ENCODE data around the gene CNOT9. TPM values are rescaled to one million over a fixed set of nuclear protein-coding genes. Genes with fewer than 3 reads are reported as not detected.

Gene CNOT9
- total RNA-seq, 1 donor from 2014 or later, result 35.6 TPM

DNA sequence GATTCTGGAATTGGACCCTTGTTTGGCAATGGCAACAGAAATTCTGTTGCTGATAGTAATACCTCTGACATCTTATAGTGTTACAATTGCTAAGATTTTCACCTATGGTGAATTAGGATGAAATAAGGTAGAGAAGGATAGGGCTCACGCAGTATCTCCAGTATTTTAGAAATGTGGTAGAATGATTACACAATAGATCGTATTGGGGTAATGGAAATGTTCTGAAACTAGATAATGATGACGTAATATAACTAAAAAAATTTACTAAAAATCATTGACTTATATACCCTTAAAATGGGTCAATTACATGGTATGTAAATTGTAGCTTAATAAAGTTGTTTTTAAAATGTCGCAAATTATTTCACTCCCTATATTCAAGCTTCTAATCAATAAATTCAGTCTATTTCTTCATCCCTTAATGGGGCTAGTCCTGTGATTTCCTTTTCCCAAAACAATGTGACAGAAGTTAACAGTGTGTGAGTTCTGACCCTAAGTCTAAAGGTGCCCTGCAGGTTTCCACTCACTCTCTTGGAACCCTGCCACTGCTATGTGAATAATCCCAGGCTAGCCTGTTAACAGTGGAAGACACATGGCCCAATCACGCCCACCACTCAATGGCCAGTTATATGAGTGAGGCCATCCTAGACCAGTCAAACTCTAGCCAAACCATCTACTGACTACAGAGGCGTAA is 31.7 kb upstream of the CNOT9 start:
- Mint-ChIP-seq H3K36me3 (ENCODE audit: low read depth, unreplicated experiment) (peaks cover 4% of the 10 kb centered on the region), H3K4me1 (ENCODE audit: low read depth, unreplicated experiment) (no peaks in the 10 kb centered on the region), H3K27ac (ENCODE audit: unreplicated experiment) (no peak overlapping the region), H3K27me3 (ENCODE audit: low read depth, unreplicated experiment) (no peaks in the 10 kb centered on the region), H3K9me3 (ENCODE audit: unreplicated experiment) (no peaks in the 10 kb centered on the region), H3K4me3 (ENCODE audit: unreplicated experiment) (no peak overlapping the region)
- Histone ChIP-seq H3K9ac (ENCODE audit: low read length) (no peak overlapping the region), H3K79me2 (ENCODE audit: insufficient read depth, low read length) (no peaks in the 10 kb centered on the region), H3K9me3 (ENCODE audit: insufficient read depth, low read depth, low read length) (no peaks in the 10 kb centered on the region), H3K4me1 (ENCODE audit: insufficient read depth, low read length) (no peaks in the 10 kb centered on the region), H2AFZ (ENCODE audit: low read depth, low read length) (no peak overlapping the region), H3K27ac (ENCODE audit: low read depth, low read length) (no peak overlapping the region), H3K4me2 (ENCODE audit: low read length) (no peak overlapping the region), H3K4me3 (ENCODE audit: insufficient read depth, low read depth, low read length) (no peak overlapping the region), H3K27me3 (ENCODE audit: insufficient read depth, low read length) (no peaks in the 10 kb centered on the region), H3K36me3 (ENCODE audit: insufficient read depth, low read length) (peaks cover 19% of the 10 kb centered on the region), H4K20me1 (ENCODE audit: insufficient read depth, low read length) (no peaks in the 10 kb centered on the region)
- FAIRE-seq (no peak), DNase-seq (ENCODE audit: low read depth) (no peak)
- TF ChIP-seq, protein P1, sequence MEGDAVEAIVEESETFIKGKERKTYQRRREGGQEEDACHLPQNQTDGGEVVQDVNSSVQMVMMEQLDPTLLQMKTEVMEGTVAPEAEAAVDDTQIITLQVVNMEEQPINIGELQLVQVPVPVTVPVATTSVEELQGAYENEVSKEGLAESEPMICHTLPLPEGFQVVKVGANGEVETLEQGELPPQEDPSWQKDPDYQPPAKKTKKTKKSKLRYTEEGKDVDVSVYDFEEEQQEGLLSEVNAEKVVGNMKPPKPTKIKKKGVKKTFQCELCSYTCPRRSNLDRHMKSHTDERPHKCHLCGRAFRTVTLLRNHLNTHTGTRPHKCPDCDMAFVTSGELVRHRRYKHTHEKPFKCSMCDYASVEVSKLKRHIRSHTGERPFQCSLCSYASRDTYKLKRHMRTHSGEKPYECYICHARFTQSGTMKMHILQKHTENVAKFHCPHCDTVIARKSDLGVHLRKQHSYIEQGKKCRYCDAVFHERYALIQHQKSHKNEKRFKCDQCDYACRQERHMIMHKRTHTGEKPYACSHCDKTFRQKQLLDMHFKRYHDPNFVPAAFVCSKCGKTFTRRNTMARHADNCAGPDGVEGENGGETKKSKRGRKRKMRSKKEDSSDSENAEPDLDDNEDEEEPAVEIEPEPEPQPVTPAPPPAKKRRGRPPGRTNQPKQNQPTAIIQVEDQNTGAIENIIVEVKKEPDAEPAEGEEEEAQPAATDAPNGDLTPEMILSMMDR (IDR thresholded peaks at IDR 0.05; ENCODE audit: insufficient read depth, low read depth, low read length), result no peak
- TF ChIP-seq EZH2 (IDR thresholded peaks at IDR 0.05; ENCODE audit: insufficient read depth, low read length), result no peak

DNA sequence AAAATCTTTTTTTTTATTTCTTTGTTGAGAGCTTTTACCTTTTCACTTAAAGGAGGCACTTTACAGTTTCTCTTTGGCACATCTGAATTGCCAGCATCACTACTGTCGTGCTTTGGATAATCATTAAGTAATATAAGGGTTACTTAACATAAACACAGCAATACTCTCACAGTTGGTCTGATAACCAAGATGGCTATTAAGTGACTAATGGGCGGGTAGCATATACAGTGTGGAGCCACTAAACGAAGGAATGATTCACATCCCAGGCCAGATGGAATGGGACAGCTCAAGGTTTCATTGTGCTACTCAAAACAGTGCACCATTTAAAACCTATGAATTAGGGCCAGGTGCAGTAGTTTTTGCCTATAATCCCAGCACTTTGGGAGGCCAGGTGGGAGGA is 28.6 kb upstream of the CNOT9 start:
- Histone ChIP-seq H3K4me2 (ENCODE audit: low read length) (no peak overlapping the region), H3K4me1 (ENCODE audit: insufficient read depth, low read length) (no peaks in the 10 kb centered on the region), H3K27ac (ENCODE audit: low read depth, low read length) (no peak overlapping the region), H3K9ac (ENCODE audit: low read length) (no peak overlapping the region), H3K4me3 (ENCODE audit: insufficient read depth, low read depth, low read length) (no peak overlapping the region), H3K79me2 (ENCODE audit: insufficient read depth, low read length) (no peaks in the 10 kb centered on the region), H2AFZ (ENCODE audit: low read depth, low read length) (no peak overlapping the region), H3K9me3 (ENCODE audit: insufficient read depth, low read depth, low read length) (no peaks in the 10 kb centered on the region), H3K27me3 (ENCODE audit: insufficient read depth, low read length) (no peaks in the 10 kb centered on the region), H3K36me3 (ENCODE audit: insufficient read depth, low read length) (peaks cover 33% of the 10 kb centered on the region), H4K20me1 (ENCODE audit: insufficient read depth, low read length) (no peaks in the 10 kb centered on the region)
- DNase-seq (ENCODE audit: low read depth), result peak; percentile 10
- no peak for FAIRE-seq
- Mint-ChIP-seq H3K36me3 (ENCODE audit: low read depth, unreplicated experiment) (peaks cover 4% of the 10 kb centered on the region), H3K4me3 (ENCODE audit: unreplicated experiment) (no peak overlapping the region), H3K9me3 (ENCODE audit: unreplicated experiment) (no peaks in the 10 kb centered on the region), H3K27ac (ENCODE audit: unreplicated experiment) (no peak overlapping the region), H3K4me1 (ENCODE audit: low read depth, unreplicated experiment) (no peaks in the 10 kb centered on the region), H3K27me3 (ENCODE audit: low read depth, unreplicated experiment) (no peaks in the 10 kb centered on the region)
- no peak for TF ChIP-seq EZH2 (IDR thresholded peaks at IDR 0.05; ENCODE audit: insufficient read depth, low read length)
- TF ChIP-seq, protein P1 (IDR thresholded peaks at IDR 0.05; ENCODE audit: insufficient read depth, low read depth, low read length), result no peak

DNA sequence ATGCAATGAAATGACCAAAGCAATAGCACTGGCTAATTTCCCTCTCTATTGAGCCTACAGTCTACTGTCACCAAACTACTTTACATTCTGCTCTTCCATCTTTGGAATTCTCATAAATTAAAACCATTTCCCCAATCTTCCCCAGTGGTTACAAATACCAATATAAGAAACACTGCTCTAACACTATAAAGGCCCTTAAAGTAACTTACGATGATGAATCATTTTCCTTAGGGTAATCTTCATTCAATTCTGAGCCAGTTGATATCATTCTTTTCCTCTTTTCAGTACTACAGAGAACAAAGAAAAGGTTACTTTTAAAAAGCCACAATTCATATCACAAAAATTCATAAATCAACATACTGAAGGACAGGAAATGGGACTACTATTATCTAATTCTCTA is 22.6 kb upstream of the CNOT9 start:
- H3K27me3 Mint-ChIP-seq (ENCODE audit: low read depth, unreplicated experiment), result no peaks in the 10 kb centered on the region
- Histone ChIP-seq H3K36me3 (ENCODE audit: insufficient read depth, low read length) (peaks cover 45% of the 10 kb centered on the region), H3K27me3 (ENCODE audit: insufficient read depth, low read length) (no peaks in the 10 kb centered on the region), H3K4me2 (ENCODE audit: low read length) (no peak overlapping the region), H3K27ac (ENCODE audit: low read depth, low read length) (no peak overlapping the region), H3K9me3 (ENCODE audit: insufficient read depth, low read depth, low read length) (no peaks in the 10 kb centered on the region), H3K4me3 (ENCODE audit: insufficient read depth, low read depth, low read length) (no peak overlapping the region), H3K79me2 (ENCODE audit: insufficient read depth, low read length) (no peaks in the 10 kb centered on the region), H2AFZ (ENCODE audit: low read depth, low read length) (no peak overlapping the region), H3K9ac (ENCODE audit: low read length) (no peak overlapping the region), H4K20me1 (ENCODE audit: insufficient read depth, low read length) (no peaks in the 10 kb centered on the region), H3K4me1 (ENCODE audit: insufficient read depth, low read length) (no peaks in the 10 kb centered on the region)
- H3K27ac Mint-ChIP-seq (ENCODE audit: unreplicated experiment), result no peak overlapping the region
- TF ChIP-seq EZH2 (IDR thresholded peaks at IDR 0.05; ENCODE audit: insufficient read depth, low read length), result no peak
- TF ChIP-seq, protein P1 (IDR thresholded peaks at IDR 0.05; ENCODE audit: insufficient read depth, low read depth, low read length), result no peak
- H3K36me3 Mint-ChIP-seq (ENCODE audit: low read depth, unreplicated experiment), result no peaks in the 10 kb centered on the region
- DNase-seq (ENCODE audit: low read depth) (no peak), FAIRE-seq (no peak)
- no peak overlapping the region for H3K4me3 Mint-ChIP-seq (ENCODE audit: unreplicated experiment)
- H3K9me3 Mint-ChIP-seq (ENCODE audit: unreplicated experiment), result no peaks in the 10 kb centered on the region
- no peaks in the 10 kb centered on the region for H3K4me1 Mint-ChIP-seq (ENCODE audit: low read depth, unreplicated experiment)
